Stomach (tissue), 9 donors: ENCODE data around the gene CTU1. TPM values are rescaled to one million over a fixed set of nuclear protein-coding genes. Genes with fewer than 3 reads are reported as not detected.

Experiments used
- DNase-seq, 2 donors: peaks; one replicate each; pipeline versions ENCODE4 v3.0.0 to v3.0.0-alpha.2; 2013 to 2019
- H3K27ac ChIP-seq, 5 donors: fragments of 200-600 bp in 4 of 5; sonication (generic) in 4 of 5; one replicate each; pipeline ENCODE4 v1.5.1; 2013 to 2019; ENCODE audit warnings: mild to moderate bottlenecking in 1 of 5, moderate library complexity in 1 of 5
- H3K27me3 ChIP-seq, 3 donors: fragments of 200-600 bp; sonication (generic); one replicate each; pipeline ENCODE4 v1.5.1; 2017 to 2019; ENCODE audit warnings: mixed run types in 1 of 3
- H3K36me3 ChIP-seq, 4 donors: fragments of 200-600 bp; sonication (generic); 1 replicate in 3 of 4; 2 replicates in 1 of 4; pipeline ENCODE4 v1.5.1; 2016 to 2019
- H3K4me1 ChIP-seq, 4 donors: fragments of 200-600 bp; sonication (generic); one replicate each; pipeline ENCODE4 v1.5.1; 2016 to 2019
- H3K4me3 ChIP-seq, 4 donors: fragments of 200-600 bp; sonication (generic) in 3 of 4; one replicate each; pipeline ENCODE4 v1.5.1; 2016 to 2019; ENCODE audit warnings: mild to moderate bottlenecking in 1 of 4
- H3K9me3 ChIP-seq, 4 donors: fragments of 200-600 bp; sonication (generic); one replicate each; pipeline ENCODE4 v1.5.1; 2016 to 2019
- EP300 ChIP-seq: sonication (generic); formaldehyde crosslinking; IDR thresholded peaks from one replicate; pipeline ENCODE4 v1.6.1; 2017; ENCODE audit warnings: antibody characterized with exemption
- POLR2A ChIP-seq, 4 donors: fragments of 450-650 bp; IDR thresholded peaks; one replicate each; pipeline ENCODE4 v1.6.1; 2016; ENCODE audit warnings: antibody characterized with exemption in 4 of 4, control low read depth in 2 of 4, mild to moderate bottlenecking in 1 of 4, moderate library complexity in 1 of 4
- POLR2AphosphoS5 ChIP-seq, 3 donors: sonication (generic); formaldehyde crosslinking; IDR thresholded peaks; one replicate each; pipeline ENCODE4 v1.6.1; 2016; ENCODE audit warnings: antibody characterized with exemption in 3 of 3
- WGBS, 5 donors: extraction: QIAGEN DNeasy Blood & Tissue Kit in 3 of 5; methylation state at CpG; one replicate each; pipeline versions ENCODE4 v1.1.5 to v1.1.7; 2013 to 2018; 5-methylcytosine and 5-hydroxymethylcytosine counted together
- intact Hi-C: fragments of 100-400 bp; cut with DNase I; formaldehyde crosslinking; loops from one replicate; pipeline ENCODE4 v1.15.1; 2023; ENCODE audit warnings: low total_unique reads
- polyA plus RNA-seq, 3 donors: library from polyadenylated mRNA; stranded (reverse); fragments of 200-250 nt; gene quantifications; one replicate each; pipeline ENCODE4 v1.2.3, GENCODE V29; 2013
- total RNA-seq, 5 donors: library from RNA; depleted of rRNA; stranded (reverse); fragments of >200 nt; gene quantifications; one replicate each; pipeline versions ENCODE4 v1.1.0 to v1.2.3, GENCODE V29; 2014 to 2016
- TF ChIP-seq, protein P1 (sequence below), 7 experiments: fragments of 450-650 bp in 4 of 7; fragments of 200-600 bp in 3 of 7; sonication (generic) in 3 of 7; IDR thresholded peaks; one replicate each; pipeline ENCODE4 v1.5.1; 2016 to 2019; ENCODE audit warnings: antibody characterized with exemption in 7 of 7, control low read depth in 2 of 7, mild to moderate bottlenecking in 1 of 7
- donor health status: healthy with polysubstance abuse.
- donor health status: Bipolar disorder and iron deficiency.
- donor health status: healthy.

The CTU1 gene
- total and polyA plus RNA-seq, 8 donors: 0.58 to 47.3 (median 4.0) TPM

DNA sequence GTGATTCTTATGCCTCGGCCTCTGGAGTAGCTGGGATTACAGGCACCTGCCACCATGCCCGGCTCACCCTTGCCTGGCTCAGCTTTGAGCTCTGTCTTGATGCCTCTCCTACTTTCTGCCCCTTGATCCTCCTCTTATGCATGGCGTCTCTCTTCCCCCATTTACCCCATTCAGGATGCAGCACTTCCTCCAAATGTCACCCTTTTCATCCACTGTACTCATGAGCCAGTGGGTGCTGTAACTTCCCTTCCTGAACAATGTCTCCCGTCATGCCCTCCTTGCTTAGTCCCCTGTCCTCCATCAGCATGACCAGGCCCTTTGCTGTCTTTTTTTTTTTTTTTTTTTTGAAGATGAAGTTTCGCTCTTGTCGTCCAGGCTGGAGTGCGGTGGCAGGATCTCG lies 13.0 kb upstream of the CTU1 start:
- Histone ChIP-seq H3K27ac (peak overlapping the region in 2 of 5 donors; percentile 32 to 81), H3K36me3 (no peaks in the 10 kb centered on the region), H3K4me1 (peaks cover 0 to 7% (median 0%) of the 10 kb centered on the region in 4 donors), H3K4me3 (no peak overlapping the region), H3K9me3 (no peaks in the 10 kb centered on the region), H3K27me3 (peaks cover 0 to 50% (median 0%) of the 10 kb centered on the region in 3 donors)
- intact Hi-C loops: no loop called here
- WGBS, 5 donors: 78 to 93% (median 90%) methylated on average over 8 of the region's 8 CpGs
- no peak for DNase-seq
- TF ChIP-seq, protein P1, sequence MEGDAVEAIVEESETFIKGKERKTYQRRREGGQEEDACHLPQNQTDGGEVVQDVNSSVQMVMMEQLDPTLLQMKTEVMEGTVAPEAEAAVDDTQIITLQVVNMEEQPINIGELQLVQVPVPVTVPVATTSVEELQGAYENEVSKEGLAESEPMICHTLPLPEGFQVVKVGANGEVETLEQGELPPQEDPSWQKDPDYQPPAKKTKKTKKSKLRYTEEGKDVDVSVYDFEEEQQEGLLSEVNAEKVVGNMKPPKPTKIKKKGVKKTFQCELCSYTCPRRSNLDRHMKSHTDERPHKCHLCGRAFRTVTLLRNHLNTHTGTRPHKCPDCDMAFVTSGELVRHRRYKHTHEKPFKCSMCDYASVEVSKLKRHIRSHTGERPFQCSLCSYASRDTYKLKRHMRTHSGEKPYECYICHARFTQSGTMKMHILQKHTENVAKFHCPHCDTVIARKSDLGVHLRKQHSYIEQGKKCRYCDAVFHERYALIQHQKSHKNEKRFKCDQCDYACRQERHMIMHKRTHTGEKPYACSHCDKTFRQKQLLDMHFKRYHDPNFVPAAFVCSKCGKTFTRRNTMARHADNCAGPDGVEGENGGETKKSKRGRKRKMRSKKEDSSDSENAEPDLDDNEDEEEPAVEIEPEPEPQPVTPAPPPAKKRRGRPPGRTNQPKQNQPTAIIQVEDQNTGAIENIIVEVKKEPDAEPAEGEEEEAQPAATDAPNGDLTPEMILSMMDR (IDR thresholded peaks at IDR 0.05): no peak
- TF ChIP-seq EP300: no peak

DNA sequence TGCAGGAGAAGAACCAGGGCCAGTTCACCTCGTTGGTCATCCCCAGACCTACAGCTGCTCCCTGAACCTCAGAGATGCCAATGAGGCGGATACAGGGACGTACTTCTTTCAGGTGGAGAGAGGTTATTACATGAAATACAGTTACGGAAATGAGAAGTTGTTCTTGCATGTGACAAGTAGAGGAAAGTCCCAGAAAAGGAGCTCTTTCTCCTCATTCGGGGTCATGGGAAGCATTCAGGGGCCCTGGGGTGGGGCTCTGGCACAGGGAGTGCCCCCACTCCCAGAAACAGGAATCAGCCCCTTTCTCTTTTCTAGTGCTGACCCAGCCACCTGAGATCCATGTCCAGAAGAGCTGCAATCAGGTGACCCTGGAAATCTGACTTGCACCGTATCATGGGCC lies 12.0 kb upstream of the CTU1 start:
- Histone ChIP-seq H3K27ac (peak overlapping the region in 1 of 5 donors; percentile 81), H3K9me3 (no peaks in the 10 kb centered on the region), H3K36me3 (no peaks in the 10 kb centered on the region), H3K4me3 (no peak overlapping the region), H3K27me3 (peaks cover 0 to 50% (median 0%) of the 10 kb centered on the region in 3 donors), H3K4me1 (peaks cover 0 to 7% (median 0%) of the 10 kb centered on the region in 4 donors)
- WGBS, 5 donors: 77 to 87% (median 79%) methylated on average over 6 of the region's 6 CpGs
- no peak for DNase-seq
- TF ChIP-seq POLR2A (IDR thresholded peaks at IDR 0.05): no peak
- TF ChIP-seq, protein P1 (IDR thresholded peaks at IDR 0.05): no peak
- no peak for TF ChIP-seq POLR2AphosphoS5 (IDR thresholded peaks at IDR 0.05)
- TF ChIP-seq EP300: no peak
- intact Hi-C loops: no loop called here

- Histone ChIP-seq H3K27ac (peak overlapping the region in 1 of 5 donors; percentile 81), H3K4me1 (peaks cover 0 to 7% (median 0%) of the 10 kb centered on the region in 4 donors), H3K27me3 (peaks cover 0 to 52% (median 0%) of the 10 kb centered on the region in 3 donors), H3K36me3 (no peaks in the 10 kb centered on the region), H3K9me3 (no peaks in the 10 kb centered on the region), H3K4me3 (no peak overlapping the region)
- TF ChIP-seq POLR2A (IDR thresholded peaks at IDR 0.05): no peak
- TF ChIP-seq, protein P1 (IDR thresholded peaks at IDR 0.05): no peak
- TF ChIP-seq POLR2AphosphoS5 (IDR thresholded peaks at IDR 0.05): no peak
- TF ChIP-seq EP300: no peak
- WGBS, 5 donors: 64 to 89% (median 81%) methylated on average over 3 to 6 of the region's 6 CpGs
- no peak for DNase-seq
- intact Hi-C loops: no loop called here
Observed at GRCh38 chr19:51119611-51120010, 11.4 kb upstream of the CTU1 start.

DNA sequence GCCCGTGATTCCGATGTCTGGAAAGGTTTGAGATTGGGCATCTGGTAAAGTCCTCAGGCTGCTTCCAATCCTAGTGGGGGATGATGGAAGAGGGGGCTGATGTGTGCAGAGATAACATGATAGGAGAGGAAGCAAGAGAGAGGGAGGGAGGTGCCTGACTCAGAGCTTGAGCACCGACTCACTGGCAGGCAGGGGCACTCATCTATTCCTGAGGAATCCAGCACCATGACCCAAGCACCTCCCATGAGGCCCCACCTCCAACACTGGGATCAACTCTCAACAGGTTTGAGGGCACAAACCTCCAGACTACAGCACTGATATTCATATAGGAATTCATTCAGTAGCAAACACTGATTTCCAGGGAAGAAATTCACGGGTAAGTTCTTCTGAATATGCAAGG lies 10.9 kb upstream of the CTU1 start:
- Histone ChIP-seq H3K9me3 (no peaks in the 10 kb centered on the region), H3K27me3 (peaks cover 0 to 47% (median 0%) of the 10 kb centered on the region in 3 donors), H3K4me1 (peaks cover 0 to 3% (median 0%) of the 10 kb centered on the region in 4 donors), H3K4me3 (no peak overlapping the region), H3K27ac (no peak overlapping the region), H3K36me3 (no peaks in the 10 kb centered on the region)
- 57 to 64% (median 61%) methylated on average over 4 of the region's 4 CpGs for WGBS, 5 donors
- DNase-seq: no peak
- intact Hi-C loops: no loop called here
- TF ChIP-seq POLR2A (IDR thresholded peaks at IDR 0.05) (no peak), EP300 (no peak), POLR2AphosphoS5 (IDR thresholded peaks at IDR 0.05) (no peak)
- TF ChIP-seq, protein P1 (IDR thresholded peaks at IDR 0.05): no peak
